ENCODE results near the gene NABP2.

NABP2 gene

GRCh38 chr12:56231184-56231582, 7.0 kb downstream of the NABP2 start:
- Histone ChIP-seq H3K79me2 (ENCODE audit: insufficient read depth, low read length) (0 out of 2 replicates have a peak, but pooled peaks cover under 1% of the 10 kb centered on the region), H3K9me3 (ENCODE audit: insufficient read depth, low read length, severe bottlenecking) (no peaks in the 10 kb centered on the region), H4K20me1 (ENCODE audit: insufficient read depth, low read length) (no peaks in the 10 kb centered on the region), H3K4me1 (ENCODE audit: insufficient read depth, low read length) (peaks cover 2% of the 10 kb centered on the region; the same call in 1 of the 2 replicates), H3K27me3 (ENCODE audit: insufficient read depth, low read length, poor library complexity) (no peaks in the 10 kb centered on the region), H3K4me2 (ENCODE audit: insufficient read depth, low read length) (no peak overlapping the region), H3K9ac (ENCODE audit: low read depth, low read length) (no peak overlapping the region), H2AFZ (ENCODE audit: low read depth, low read length) (no peak overlapping the region), H3K4me3 (ENCODE audit: low read depth in 1 of 2, low read length in 2 of 2) (no peak overlapping the region), H3K27ac (ENCODE audit: low read length) (no peak overlapping the region), H3K36me3 (ENCODE audit: insufficient read depth, low read length) (peaks cover 10% of the 10 kb centered on the region; the same call in 1 of the 2 replicates)
- TF ChIP-seq CTCF (IDR thresholded peaks at IDR 0.05; ENCODE audit: borderline replicate concordance, extremely low read depth, low read length, poor library complexity, severe bottlenecking) (no peak), EZH2 (IDR thresholded peaks at IDR 0.05; ENCODE audit: borderline replicate concordance, low read depth, low read length, severe bottlenecking) (no peak)
- ATAC-seq (ENCODE audit: insufficient read depth, low read depth) (no peak), DNase-seq (no peak)

GRCh38 chr12:56234746-56235436, 10.7 kb downstream of the NABP2 start:
- ATAC-seq (ENCODE audit: insufficient read depth, low read depth) (peak; percentile 15; the same call in 1 of the 3 replicates), DNase-seq (no peak)
- Histone ChIP-seq H3K4me2 (ENCODE audit: insufficient read depth, low read length) (no peak overlapping the region), H3K4me1 (ENCODE audit: insufficient read depth, low read length) (no peaks in the 10 kb centered on the region), H4K20me1 (ENCODE audit: insufficient read depth, low read length) (0 out of 2 replicates have a peak, but pooled peaks cover 5% of the 10 kb centered on the region), H3K9me3 (ENCODE audit: insufficient read depth, low read length, severe bottlenecking) (no peaks in the 10 kb centered on the region), H3K4me3 (ENCODE audit: low read depth in 1 of 2, low read length in 2 of 2) (no peak overlapping the region), H3K9ac (ENCODE audit: low read depth, low read length) (no peak overlapping the region), H3K27ac (ENCODE audit: low read length) (no peak overlapping the region), H3K79me2 (ENCODE audit: insufficient read depth, low read length) (no peaks in the 10 kb centered on the region), H2AFZ (ENCODE audit: low read depth, low read length) (no peak overlapping the region), H3K27me3 (ENCODE audit: insufficient read depth, low read length, poor library complexity) (no peaks in the 10 kb centered on the region), H3K36me3 (ENCODE audit: insufficient read depth, low read length) (peaks cover 37% of the 10 kb centered on the region)
- no peak for TF ChIP-seq CTCF (IDR thresholded peaks at IDR 0.05; ENCODE audit: borderline replicate concordance, extremely low read depth, low read length, poor library complexity, severe bottlenecking)
- no peak for TF ChIP-seq EZH2 (IDR thresholded peaks at IDR 0.05; ENCODE audit: borderline replicate concordance, low read depth, low read length, severe bottlenecking)

GRCh38 chr12:56236091-56236490, 11.9 kb downstream of the NABP2 start:
- H3K9ac ChIP-seq (ENCODE audit: low read depth, low read length): no peak overlapping the region
- ATAC-seq (ENCODE audit: insufficient read depth, low read depth): no peak

More at GRCh38 chr12:56236091-56236490, 11.9 kb downstream of the NABP2 start:
- H2AFZ ChIP-seq (ENCODE audit: low read depth, low read length): no peak overlapping the region
- no peak overlapping the region for H3K27ac ChIP-seq (ENCODE audit: low read length)
- no peak overlapping the region for H3K4me2 ChIP-seq (ENCODE audit: insufficient read depth, low read length)
- no peak for TF ChIP-seq CTCF (IDR thresholded peaks at IDR 0.05; ENCODE audit: borderline replicate concordance, extremely low read depth, low read length, poor library complexity, severe bottlenecking)
- no peak for TF ChIP-seq EZH2 (IDR thresholded peaks at IDR 0.05; ENCODE audit: borderline replicate concordance, low read depth, low read length, severe bottlenecking)
- H3K79me2 ChIP-seq (ENCODE audit: insufficient read depth, low read length): no peaks in the 10 kb centered on the region
- H3K4me1 ChIP-seq (ENCODE audit: insufficient read depth, low read length): no peaks in the 10 kb centered on the region
- H3K9me3 ChIP-seq (ENCODE audit: insufficient read depth, low read length, severe bottlenecking): no peaks in the 10 kb centered on the region
- H3K36me3 ChIP-seq (ENCODE audit: insufficient read depth, low read length): peaks cover 48% of the 10 kb centered on the region
- no peak overlapping the region for H3K4me3 ChIP-seq (ENCODE audit: low read depth in 1 of 2, low read length in 2 of 2)
- H3K27me3 ChIP-seq (ENCODE audit: insufficient read depth, low read length, poor library complexity): no peaks in the 10 kb centered on the region
- H4K20me1 ChIP-seq (ENCODE audit: insufficient read depth, low read length): 0 out of 2 replicates have a peak, but pooled peaks cover 5% of the 10 kb centered on the region
- no peak for DNase-seq

Data from DND-41 (cell line).